ENCODE measurements around the gene ZNF217. TPM values are rescaled to one million over a fixed set of nuclear protein-coding genes. Genes with fewer than 3 reads are reported as not detected.
"Not testable (repeated sequence)": the region's sequence is repeated elsewhere in the genome, so short reads cannot be mapped to it uniquely, and the experiment has no call there.

ZNF217 gene
- total and polyA plus RNA-seq, 8 donors, result 6.3 to 40.2 (median 25.9) TPM

DNA sequence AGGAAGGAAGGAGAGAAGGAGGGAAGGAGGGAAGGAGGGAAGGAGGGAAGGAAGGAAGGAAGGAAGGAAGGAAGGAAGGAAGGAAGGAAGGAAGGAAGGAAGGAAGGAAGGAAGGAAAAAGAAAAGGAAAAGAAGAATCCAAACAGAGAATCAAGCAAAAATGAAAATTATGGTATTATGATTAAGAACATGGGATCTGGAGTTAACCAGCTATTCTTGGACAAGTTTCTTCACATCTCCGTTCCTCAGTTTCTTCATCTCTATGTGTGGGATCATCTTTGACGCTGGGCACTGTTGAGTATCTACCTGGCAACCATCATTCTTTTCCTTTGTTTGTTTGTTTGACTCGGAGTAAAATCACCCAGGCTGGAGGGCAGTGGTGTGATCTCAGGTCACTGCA lies 71.6 kb downstream of the ZNF217 start:
- no peaks in the 10 kb centered on the region for H3K36me3 ChIP-seq
- TF ChIP-seq, protein P1, sequence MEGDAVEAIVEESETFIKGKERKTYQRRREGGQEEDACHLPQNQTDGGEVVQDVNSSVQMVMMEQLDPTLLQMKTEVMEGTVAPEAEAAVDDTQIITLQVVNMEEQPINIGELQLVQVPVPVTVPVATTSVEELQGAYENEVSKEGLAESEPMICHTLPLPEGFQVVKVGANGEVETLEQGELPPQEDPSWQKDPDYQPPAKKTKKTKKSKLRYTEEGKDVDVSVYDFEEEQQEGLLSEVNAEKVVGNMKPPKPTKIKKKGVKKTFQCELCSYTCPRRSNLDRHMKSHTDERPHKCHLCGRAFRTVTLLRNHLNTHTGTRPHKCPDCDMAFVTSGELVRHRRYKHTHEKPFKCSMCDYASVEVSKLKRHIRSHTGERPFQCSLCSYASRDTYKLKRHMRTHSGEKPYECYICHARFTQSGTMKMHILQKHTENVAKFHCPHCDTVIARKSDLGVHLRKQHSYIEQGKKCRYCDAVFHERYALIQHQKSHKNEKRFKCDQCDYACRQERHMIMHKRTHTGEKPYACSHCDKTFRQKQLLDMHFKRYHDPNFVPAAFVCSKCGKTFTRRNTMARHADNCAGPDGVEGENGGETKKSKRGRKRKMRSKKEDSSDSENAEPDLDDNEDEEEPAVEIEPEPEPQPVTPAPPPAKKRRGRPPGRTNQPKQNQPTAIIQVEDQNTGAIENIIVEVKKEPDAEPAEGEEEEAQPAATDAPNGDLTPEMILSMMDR (IDR thresholded peaks at IDR 0.05), result no peak
- TF ChIP-seq POLR2AphosphoS5 (IDR thresholded peaks at IDR 0.05) (no peak), POLR2A (IDR thresholded peaks at IDR 0.05) (no peak)
- H3K9me3 ChIP-seq, result no peaks in the 10 kb centered on the region
- H3K27me3 ChIP-seq, result no peaks in the 10 kb centered on the region
- WGBS, 5 donors, result 66 to 86% (median 79%) methylated on average over 3 of the region's 3 CpGs
- intact Hi-C loops (cut with DNase I; ENCODE audit: low total_unique reads), result no loop called here
- H3K4me1 ChIP-seq, result no peaks in the 10 kb centered on the region
- no peak for DNase-seq
- H3K4me3 ChIP-seq, result no peak overlapping the region
- H3K27ac ChIP-seq, result no peak overlapping the region

- H3K9me3 ChIP-seq; H3K4me1 ChIP-seq; intact Hi-C loops (cut with DNase I; ENCODE audit: low total_unique reads); DNase-seq; H3K36me3 ChIP-seq; H3K27me3 ChIP-seq; H3K4me3 ChIP-seq; H3K27ac ChIP-seq: not testable (repeated sequence)
- WGBS, 5 donors, result 48 to 62% (median 55%) methylated on average over 5 of the region's 5 CpGs
These were observed 72.2 kb downstream of the ZNF217 start for GRCh38 chr20:53521421-53521820.

GRCh38 chr20:53517146-53517545 lies 76.5 kb downstream of the ZNF217 start:
- Histone ChIP-seq H3K4me3 (no peak overlapping the region), H3K9me3 (no peaks in the 10 kb centered on the region), H3K4me1 (no peaks in the 10 kb centered on the region), H3K36me3 (no peaks in the 10 kb centered on the region), H3K27ac (no peak overlapping the region), H3K27me3 (no peaks in the 10 kb centered on the region)
- intact Hi-C loops (cut with DNase I; ENCODE audit: low total_unique reads), result no loop called here
- DNase-seq, result peak in 1 of 2 donors; percentile 42
- TF ChIP-seq EP300 (IDR thresholded peaks at IDR 0.05), result no peak
- TF ChIP-seq POLR2AphosphoS5 (IDR thresholded peaks at IDR 0.05), result no peak
- TF ChIP-seq POLR2A (IDR thresholded peaks at IDR 0.05), result no peak
- TF ChIP-seq, protein P1 (IDR thresholded peaks at IDR 0.05), result no peak
- 35 to 74% (median 53%) methylated on average over 12 to 13 of the region's 13 CpGs for WGBS, 5 donors

Small RNA genes lying within 50 kb of the gene (small RNA-seq; reads per million reads assigned to genes)
- 0 reads per million in 4 donors for gene RF00019
